ENCODE measurements around the gene SMIM12. TPM values are rescaled to one million over a fixed set of nuclear protein-coding genes. Genes with fewer than 3 reads are reported as not detected.

SMIM12 gene
- polyA plus RNA-seq, 2 of the 4 experiments (the other 2 are of a cell fraction), result 35.8 to 37.5 TPM

- no peak for TF ChIP-seq RCOR1 (IDR thresholded peaks at IDR 0.05; ENCODE audit: low read depth, low read length)
These were observed 6.6 kb upstream of the SMIM12 start (continued) for GRCh38 chr1:34865981-34866761.

- no peak for DNase-seq (ENCODE audit: low read depth in 1 of 2, low spot score in 1 of 2)
- TF ChIP-seq ZFP36 (IDR thresholded peaks at IDR 0.05; ENCODE audit: borderline replicate concordance, partially characterized antibody), result no peak
- no peak for TF ChIP-seq POLR2AphosphoS2 (conservative IDR thresholded peaks at IDR 0.05; ENCODE audit: low read length)
- TF ChIP-seq EP300 (IDR thresholded peaks at IDR 0.05), result no peak
- TF ChIP-seq ZC3H11A (IDR thresholded peaks at IDR 0.05), result no peak
- TF ChIP-seq POLR2A (IDR thresholded peaks at IDR 0.05; ENCODE audit: low read length), result no peak
- no peak for TF ChIP-seq REST (IDR thresholded peaks at IDR 0.05)
- no peak for TF ChIP-seq MYC (IDR thresholded peaks at IDR 0.05; ENCODE audit: borderline replicate concordance, low read length)
- TF ChIP-seq E2F6 (IDR thresholded peaks at IDR 0.05; ENCODE audit: borderline replicate concordance, low read depth), result no peak
- no peak for TF ChIP-seq NPAS2 (CRISPR knock-in tag; IDR thresholded peaks at IDR 0.05; ENCODE audit: borderline replicate concordance)
- no peak for TF ChIP-seq HOXB13 (CRISPR knock-in tag; IDR thresholded peaks at IDR 0.05; ENCODE audit: low read depth)
- no peak for TF ChIP-seq EHF (CRISPR knock-in tag; IDR thresholded peaks at IDR 0.05)
- no peak for TF ChIP-seq TP53 (CRISPR knock-in tag; IDR thresholded peaks at IDR 0.05)
- no peak for TF ChIP-seq HOXB5 (CRISPR knock-in tag; IDR thresholded peaks at IDR 0.05)
- no peak for TF ChIP-seq ZNF302 (CRISPR knock-in tag; IDR thresholded peaks at IDR 0.05)
- TF ChIP-seq CBX8 (IDR thresholded peaks at IDR 0.05), result no peak
- TF ChIP-seq SMC3 (IDR thresholded peaks at IDR 0.05), result no peak
- TF ChIP-seq JUNB (IDR thresholded peaks at IDR 0.05), result no peak
- Histone ChIP-seq H3K4me1 (0 out of 3 replicates have a peak, but pooled peaks cover 3% of the 10 kb centered on the region), H3K4me3 (peak overlapping the region; percentile 50), H3K4me2 (peak overlapping the region; percentile 64), H3K27ac (peak overlapping the region; percentile 72 to 91), H3K9me3 (no peaks in the 10 kb centered on the region)
- POLR2A ChIA-PET, result no interaction called here
- ATAC-seq, result no peak
- CTCF ChIA-PET, result interaction anchor here (1.2 to 6.6 kb wide), 9 partner anchors 12 to 139 kb away, joined by 3 to 45 read pairs (median 6); no protein-coding TSS in a partner anchor
- WGBS (ENCODE audit: missing lambda C conversion rate), result no CpG with 5 or more reads among the region's 25 CpGs
- no peak for FAIRE-seq
These were observed 6.0 kb upstream of the SMIM12 start for GRCh38 chr1:34865573-34865972.

GRCh38 chr1:34864759-34865158, 5.2 kb upstream of the SMIM12 start:
- H3K27ac ChIP-seq, result no peak overlapping the region
- ChIA-PET POLR2A (interaction anchor here (0.6 kb wide), 1 partner anchor 101 kb away, joined by 4 read pairs; no protein-coding TSS in a partner anchor), CTCF (interaction anchor here (1.1 to 6.6 kb wide), 4 partner anchors 11 to 112 kb away, joined by 3 to 45 read pairs (median 4); no protein-coding TSS in a partner anchor)
- H3K4me1 ChIP-seq, result 0 out of 3 replicates have a peak, but pooled peaks cover 6% of the 10 kb centered on the region
- H3K9me3 ChIP-seq, result no peaks in the 10 kb centered on the region
- no peak overlapping the region for H3K4me3 ChIP-seq
- 93% methylated on average over 3 of the region's 8 CpGs for WGBS (ENCODE audit: missing lambda C conversion rate)
- no peak for ATAC-seq
- no peak overlapping the region for H3K4me2 ChIP-seq
- FAIRE-seq, result no peak
- no peak for DNase-seq (ENCODE audit: low read depth in 1 of 2, low spot score in 1 of 2)
- TF ChIP-seq EP300 (IDR thresholded peaks at IDR 0.05) (no peak), FOSB (CRISPR knock-in tag; IDR thresholded peaks at IDR 0.05) (no peak), ELK1 (IDR thresholded peaks at IDR 0.05; ENCODE audit: low read depth, low read length) (no peak), ATOH8 (CRISPR knock-in tag; IDR thresholded peaks at IDR 0.05; ENCODE audit: low read depth) (no peak), RARB (CRISPR knock-in tag; IDR thresholded peaks at IDR 0.05) (no peak), HMGXB4 (CRISPR knock-in tag; IDR thresholded peaks at IDR 0.05; ENCODE audit: borderline replicate concordance) (no peak), BCL3 (IDR thresholded peaks at IDR 0.05) (no peak), EHMT2 (IDR thresholded peaks at IDR 0.05; ENCODE audit: low read depth) (no peak), HES2 (IDR thresholded peaks at IDR 0.05) (no peak)
